IPS DF 6.9 (cell line): ENCODE data around the gene ERC2.
"Not testable (repeated sequence)": the region's sequence is repeated elsewhere in the genome, so short reads cannot be mapped to it uniquely, and the experiment has no call there.

ENCODE experiments used
- DNase-seq: peaks from one replicate; pipeline ENCODE4 v3.0.0-alpha.2; 2013; ENCODE audit warnings: low read depth, low spot score
- H3K27ac ChIP-seq: one replicate; pipeline ENCODE4 v1.5.1; 2013; ENCODE audit warnings: low read length, control low read depth
- H3K27me3 ChIP-seq: 2 replicates; pipeline ENCODE4 v1.6.1; 2013; ENCODE audit warnings: mild to moderate bottlenecking, low read length; ENCODE audit not compliant: control insufficient read depth, insufficient read depth
- H3K36me3 ChIP-seq: 2 replicates; pipeline ENCODE4 v1.6.1; 2013; ENCODE audit warnings: low read length; ENCODE audit not compliant: control insufficient read depth, insufficient read depth
- H3K4me1 ChIP-seq: 2 replicates; pipeline ENCODE4 v1.6.1; 2013; ENCODE audit warnings: low read length; ENCODE audit not compliant: control insufficient read depth, insufficient read depth
- H3K4me3 ChIP-seq: 2 replicates; pipeline ENCODE4 v1.5.1; 2013; ENCODE audit warnings: mild to moderate bottlenecking, low read length
- H3K9me3 ChIP-seq: 2 replicates; pipeline ENCODE4 v1.6.1; 2013; ENCODE audit warnings: low read length, inconsistent platforms; ENCODE audit not compliant: control insufficient read depth, insufficient read depth
- WGBS: extraction: QIAGEN DNeasy Blood & Tissue Kit; methylation state at CpG from one replicate; pipeline ENCODE4 v1.1.7; 2013; ENCODE audit warnings: mixed read lengths, missing lambda C conversion rate; ENCODE audit not compliant: insufficient read length, insufficient coverage; 5-methylcytosine and 5-hydroxymethylcytosine counted together

ERC2 gene

DNA sequence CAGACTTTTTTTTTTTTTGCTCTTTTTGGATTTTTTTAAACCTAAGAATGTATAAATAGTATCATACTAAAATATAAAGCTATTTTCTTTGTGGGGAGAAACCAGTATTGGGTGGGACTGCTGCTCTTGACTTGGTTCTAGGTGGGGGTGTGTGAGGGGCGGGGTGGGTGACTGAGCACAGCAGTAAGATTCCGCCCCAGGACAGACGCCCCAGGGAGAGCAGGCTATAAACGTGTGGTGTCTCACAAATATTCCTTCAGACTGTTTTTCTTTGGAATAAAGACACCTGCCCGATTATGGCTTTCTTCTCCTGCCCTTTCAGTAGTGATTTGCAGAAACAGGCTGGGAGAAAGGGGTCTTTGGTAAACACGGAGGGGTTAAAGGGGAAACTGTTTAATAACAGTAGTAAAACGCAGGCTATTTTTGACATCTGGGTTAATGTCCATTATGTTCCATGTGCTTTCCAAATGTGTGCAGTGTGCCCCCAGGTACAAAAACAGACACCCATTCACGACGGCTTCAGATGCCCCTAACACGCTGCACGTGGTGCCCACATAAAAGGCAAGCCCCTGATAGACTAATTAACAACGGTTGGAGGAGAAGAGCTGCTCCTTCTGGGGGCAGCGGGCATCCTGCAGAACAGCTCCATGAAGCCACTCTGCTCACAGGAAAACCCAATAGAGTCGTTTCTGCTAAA is 952.6 kb downstream of the ERC2 start:
- Histone ChIP-seq H3K36me3 (no peaks in the 10 kb centered on the region), H3K27me3 (no peaks in the 10 kb centered on the region), H3K9me3 (no peaks in the 10 kb centered on the region), H3K27ac (no peak overlapping the region), H3K4me3 (no peak overlapping the region), H3K4me1 (peaks cover 4% of the 10 kb centered on the region; the same call in 1 of the 2 replicates)
- no peak for DNase-seq
- WGBS, result no CpG with 5 or more reads among the region's 14 CpGs

DNA sequence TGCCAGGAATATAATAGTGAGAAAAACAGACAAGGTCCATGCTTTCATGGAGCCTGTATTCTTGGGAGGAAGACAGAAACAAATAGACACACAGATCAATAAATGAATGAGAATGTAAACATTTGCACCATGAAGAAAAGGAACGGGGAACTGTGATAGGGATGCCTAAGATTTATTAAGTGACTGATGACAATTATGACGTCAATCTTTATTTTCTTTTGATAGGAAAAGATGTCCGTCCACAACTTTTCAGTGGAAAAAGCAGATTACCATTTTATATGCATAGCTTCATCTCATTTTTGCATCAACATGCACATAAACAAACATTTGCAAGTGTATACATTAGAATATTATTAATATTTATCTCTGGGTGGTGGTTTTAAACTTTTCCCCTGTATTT is 953.3 kb downstream of the ERC2 start:
- no peak for DNase-seq
- H3K36me3 ChIP-seq, result no peaks in the 10 kb centered on the region
- H3K4me1 ChIP-seq, result peaks cover 4% of the 10 kb centered on the region; the same call in 1 of the 2 replicates
- H3K9me3 ChIP-seq, result no peaks in the 10 kb centered on the region
- H3K27me3 ChIP-seq, result no peaks in the 10 kb centered on the region
- no peak overlapping the region for H3K4me3 ChIP-seq
- no peak overlapping the region for H3K27ac ChIP-seq
- WGBS, result no CpG with 5 or more reads among the region's 3 CpGs

DNA sequence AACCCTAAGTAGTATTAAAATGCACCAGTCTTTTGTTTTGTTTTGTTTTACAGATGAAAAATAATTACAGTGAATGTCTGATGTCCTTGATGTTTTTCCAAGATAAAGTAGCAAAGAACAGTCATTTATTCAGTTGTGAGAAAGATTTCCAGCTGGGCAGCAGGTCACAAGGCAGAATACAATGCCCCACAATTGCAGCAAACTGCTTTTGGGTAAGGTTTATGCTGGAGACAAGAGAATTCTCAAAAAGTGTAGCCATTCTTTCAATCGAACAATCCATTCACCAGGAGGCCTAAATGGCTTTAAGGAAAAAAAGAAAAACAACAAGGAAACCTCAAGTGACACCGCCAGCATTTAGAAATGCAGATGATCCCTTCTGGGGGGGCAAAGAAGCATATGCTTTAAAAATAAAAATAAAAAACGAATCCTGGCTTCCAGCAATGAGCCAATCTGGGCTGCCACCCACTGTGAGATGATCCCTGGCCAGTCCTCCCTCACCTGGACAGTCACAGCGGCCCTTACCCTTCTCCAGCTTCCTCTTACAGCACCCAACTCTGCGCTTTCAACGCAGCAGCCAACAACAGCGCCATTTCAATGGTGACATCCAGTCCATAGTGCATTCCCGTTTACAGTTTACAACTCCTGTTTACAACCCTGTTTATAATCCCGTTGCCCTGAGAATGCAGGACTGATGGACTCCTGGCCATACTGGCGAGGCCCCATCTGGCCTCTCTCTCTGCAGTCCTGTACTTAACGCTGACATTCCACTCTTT is 955.5 kb downstream of the ERC2 start:
- DNase-seq, result no peak
- Histone ChIP-seq H3K4me1 (peaks cover 4% of the 10 kb centered on the region; the same call in 1 of the 2 replicates), H3K36me3 (no peaks in the 10 kb centered on the region), H3K4me3 (no peak overlapping the region), H3K27me3 (no peaks in the 10 kb centered on the region), H3K9me3 (no peaks in the 10 kb centered on the region), H3K27ac (no peak overlapping the region)
- no CpG with 5 or more reads among the region's 11 CpGs for WGBS

DNA sequence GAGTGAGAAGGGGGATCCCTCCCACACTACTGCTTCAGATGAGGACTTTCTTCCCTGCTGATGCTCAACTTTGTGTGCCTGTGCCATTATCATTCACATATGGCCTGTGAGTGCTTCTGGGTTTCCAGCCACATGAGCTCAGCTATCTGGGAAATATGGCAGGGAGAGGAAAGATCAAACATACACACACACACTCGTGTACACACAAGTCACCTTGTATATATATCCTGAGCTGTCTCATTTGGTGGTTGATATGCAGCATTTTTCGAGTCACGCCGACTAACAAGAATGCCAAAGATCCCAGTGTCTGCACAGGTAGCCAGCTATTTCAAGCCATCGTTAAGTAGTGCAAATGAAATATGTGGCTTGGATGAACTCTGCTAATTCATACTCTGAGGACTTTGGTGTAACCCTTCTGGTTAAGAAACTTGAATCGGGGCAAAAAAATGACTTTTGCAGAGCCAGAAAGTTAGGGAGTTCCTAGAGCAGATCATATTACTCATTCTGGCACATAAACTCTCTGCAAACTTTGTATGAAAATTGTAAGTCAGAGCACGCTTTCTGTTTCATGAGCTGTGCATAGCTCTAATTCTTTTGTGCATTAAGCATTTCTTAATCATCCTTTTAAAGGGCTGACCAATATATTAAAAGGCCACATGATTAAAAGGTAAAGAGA is 956.2 kb downstream of the ERC2 start:
- DNase-seq, result no peak
- H3K36me3 ChIP-seq, result no peaks in the 10 kb centered on the region
- WGBS, result no CpG with 5 or more reads among the region's 7 CpGs
- H3K9me3 ChIP-seq, result no peaks in the 10 kb centered on the region
- peaks cover 4% of the 10 kb centered on the region; the same call in 1 of the 2 replicates for H3K4me1 ChIP-seq
- H3K27me3 ChIP-seq, result no peaks in the 10 kb centered on the region
- H3K27ac ChIP-seq, result no peak overlapping the region
- H3K4me3 ChIP-seq, result no peak overlapping the region

DNA sequence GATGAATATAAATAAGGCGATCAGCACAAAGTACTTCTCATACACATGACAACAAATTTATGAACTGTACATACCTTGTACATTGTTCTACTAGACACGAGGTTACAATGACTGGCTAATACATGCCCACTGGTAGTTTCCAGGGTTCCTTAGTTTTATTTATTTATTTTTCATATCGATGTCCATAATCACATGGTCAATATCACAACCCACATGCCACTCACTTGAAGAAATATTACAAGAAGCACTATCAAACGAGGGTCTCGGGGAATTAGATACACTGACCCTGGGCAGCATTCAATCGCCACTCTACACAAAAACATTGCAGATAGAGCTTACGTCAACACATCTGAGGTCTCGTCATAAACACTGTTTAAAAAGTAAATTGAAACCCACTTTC is 959.9 kb downstream of the ERC2 start:
- Histone ChIP-seq H3K9me3 (no peaks in the 10 kb centered on the region), H3K4me1 (peaks cover 4% of the 10 kb centered on the region), H3K27ac (no peak overlapping the region), H3K36me3 (no peaks in the 10 kb centered on the region), H3K4me3 (no peak overlapping the region), H3K27me3 (no peaks in the 10 kb centered on the region)
- WGBS, result no CpG with 5 or more reads among the region's 8 CpGs
- no peak for DNase-seq

DNA sequence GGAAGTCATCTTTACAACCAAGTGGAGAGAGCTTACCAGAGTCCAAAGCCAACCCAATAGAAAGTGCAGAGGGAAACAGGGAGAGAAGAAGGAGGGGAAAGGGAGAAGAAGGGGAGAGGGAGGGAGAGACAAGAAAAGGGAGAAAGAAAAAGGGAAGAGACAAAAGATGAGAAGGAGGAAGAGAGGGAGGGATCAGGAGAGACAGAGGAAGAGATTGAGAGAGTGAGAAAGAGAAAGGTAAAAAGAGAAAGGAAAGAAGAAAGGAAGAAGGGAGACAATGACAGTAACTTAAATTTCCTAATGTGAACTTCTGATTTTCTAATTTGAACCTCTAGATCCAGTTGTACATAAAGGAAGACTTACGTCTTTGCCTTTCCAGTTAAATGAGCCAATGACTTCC is 960.5 kb downstream of the ERC2 start:
- Histone ChIP-seq H3K27me3 (no peaks in the 10 kb centered on the region), H3K27ac (no peak overlapping the region), H3K4me3 (no peak overlapping the region), H3K4me1 (peaks cover 4% of the 10 kb centered on the region), H3K36me3 (no peaks in the 10 kb centered on the region), H3K9me3 (no peaks in the 10 kb centered on the region)
- no CpG with 5 or more reads among the region's 1 CpG for WGBS
- DNase-seq, result no peak

DNA sequence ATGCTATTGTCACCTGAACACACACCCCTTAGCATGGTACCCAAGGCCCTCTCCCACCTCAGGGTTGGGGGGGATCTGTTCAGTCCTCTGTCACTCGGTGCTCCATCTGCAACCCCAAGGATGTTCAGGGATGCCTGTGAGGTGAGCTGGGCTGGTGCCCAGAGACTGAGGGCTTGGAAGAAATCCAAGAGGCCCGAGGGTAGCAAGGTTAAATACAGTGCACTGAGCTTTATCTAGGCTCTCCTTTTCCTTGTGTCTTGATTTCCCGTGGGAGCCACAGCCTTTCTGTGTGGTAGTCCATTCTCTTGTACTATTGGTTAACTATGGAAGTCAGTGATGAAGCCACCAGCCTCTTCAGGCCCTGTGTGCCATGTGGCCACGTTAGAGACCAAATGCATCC is 962.5 kb downstream of the ERC2 start:
- no peak for DNase-seq
- H3K4me3 ChIP-seq, result no peak overlapping the region
- no peaks in the 10 kb centered on the region for H3K9me3 ChIP-seq
- no peaks in the 10 kb centered on the region for H3K36me3 ChIP-seq
- no peaks in the 10 kb centered on the region for H3K27me3 ChIP-seq
- no peak overlapping the region for H3K27ac ChIP-seq
- no peaks in the 10 kb centered on the region; the same call in 1 of the 2 replicates for H3K4me1 ChIP-seq
- no CpG with 5 or more reads among the region's 4 CpGs for WGBS

DNA sequence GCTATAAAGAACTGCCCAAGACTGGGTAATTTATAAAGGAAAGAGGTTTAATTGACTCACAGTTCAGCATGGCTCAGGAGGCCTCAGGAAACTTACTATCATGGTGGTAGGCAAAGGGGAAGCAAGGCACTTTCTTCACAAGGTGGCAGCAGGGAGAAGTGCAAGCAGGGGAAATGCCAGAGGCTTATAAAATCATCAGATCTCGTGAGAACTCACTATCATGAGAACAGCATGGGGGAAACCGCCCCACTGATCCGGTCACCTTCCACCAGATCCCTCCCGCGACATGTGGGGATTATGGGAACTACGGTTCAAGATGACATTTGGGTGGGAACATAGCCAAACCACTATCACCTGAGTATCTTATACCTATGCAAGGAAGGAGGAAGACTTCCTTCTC is 963.2 kb downstream of the ERC2 start:
- not testable (repeated sequence) for H3K4me1 ChIP-seq, H3K36me3 ChIP-seq, H3K4me3 ChIP-seq, H3K27me3 ChIP-seq, DNase-seq, H3K9me3 ChIP-seq, H3K27ac ChIP-seq
- WGBS, result no CpG with 5 or more reads among the region's 6 CpGs

DNA sequence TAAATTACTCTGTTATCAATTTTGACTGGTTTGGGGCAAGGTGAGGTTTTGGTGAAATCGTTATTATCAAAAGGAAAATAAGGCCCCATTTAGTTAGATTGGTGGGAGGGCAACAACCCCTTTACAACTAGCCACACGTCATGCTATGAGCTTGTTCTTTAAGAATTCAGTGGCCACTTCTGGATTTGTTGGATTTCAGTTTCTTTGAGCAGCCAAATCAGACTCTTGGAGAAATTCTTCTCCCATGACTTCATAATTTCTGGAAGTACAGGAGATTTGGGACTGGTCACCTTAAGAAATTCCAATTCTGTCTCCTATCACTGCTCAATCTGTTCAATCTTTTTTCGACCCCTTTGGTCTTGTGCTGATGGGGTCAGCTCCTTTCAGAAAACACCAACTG is 966.4 kb downstream of the ERC2 start:
- WGBS, result no CpG with 5 or more reads among the region's 3 CpGs
- peaks cover 1% of the 10 kb centered on the region; the same call in 1 of the 2 replicates for H3K27me3 ChIP-seq
- no peaks in the 10 kb centered on the region for H3K9me3 ChIP-seq
- H3K36me3 ChIP-seq, result no peaks in the 10 kb centered on the region
- no peak overlapping the region for H3K4me3 ChIP-seq
- DNase-seq, result no peak
- H3K27ac ChIP-seq, result no peak overlapping the region
- H3K4me1 ChIP-seq, result no peaks in the 10 kb centered on the region; the same call in 1 of the 2 replicates

DNA sequence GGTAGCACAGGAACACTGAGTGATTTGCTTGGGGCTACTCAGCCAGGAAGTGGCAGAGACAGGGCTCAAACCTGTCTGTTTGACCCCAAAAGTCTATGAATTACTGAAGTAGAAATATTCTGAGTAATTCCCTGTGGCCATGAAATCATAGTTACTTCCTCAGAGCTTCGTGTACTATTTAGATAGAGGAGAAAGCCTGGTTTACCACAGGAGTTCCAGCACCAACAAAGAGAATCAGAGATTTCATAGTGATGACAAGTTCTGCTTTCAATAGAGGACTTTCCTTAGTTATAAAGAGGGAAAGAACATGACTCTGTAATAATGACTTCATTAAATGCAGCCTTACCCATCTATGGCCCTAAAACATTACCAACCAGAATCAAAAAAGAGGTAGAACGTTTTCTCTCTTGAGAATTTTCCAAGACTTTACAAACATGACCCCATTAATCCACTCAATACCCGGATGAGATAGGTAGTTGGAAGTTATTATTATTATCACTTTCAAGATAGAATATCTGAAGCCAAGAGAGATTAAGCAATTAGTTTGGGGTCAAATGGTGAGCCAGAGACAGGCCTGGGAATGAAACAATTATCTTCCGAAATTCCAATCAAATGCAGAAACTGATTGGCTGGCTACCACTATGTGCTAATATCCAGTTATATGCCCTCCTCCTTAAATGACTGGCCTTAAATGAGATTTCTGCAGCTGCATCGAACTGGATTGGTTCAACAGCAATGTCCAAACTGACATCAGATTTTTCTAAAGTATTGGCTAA is 967.5 kb downstream of the ERC2 start:
- Histone ChIP-seq H3K27me3 (peaks cover 1% of the 10 kb centered on the region; the same call in 1 of the 2 replicates), H3K27ac (no peak overlapping the region), H3K4me1 (no peaks in the 10 kb centered on the region; the same call in 1 of the 2 replicates), H3K4me3 (no peak overlapping the region), H3K36me3 (no peaks in the 10 kb centered on the region), H3K9me3 (no peaks in the 10 kb centered on the region)
- no peak for DNase-seq
- no CpG with 5 or more reads among the region's 5 CpGs for WGBS
